Body of pancreas (tissue), 4 donors: ENCODE data around the gene SH2D7. TPM values are rescaled to one million over a fixed set of nuclear protein-coding genes. Genes with fewer than 3 reads are reported as not detected.
"Not testable (repeated sequence)": the region's sequence is repeated elsewhere in the genome, so short reads cannot be mapped to it uniquely, and the experiment has no call there.

Experiments used
- ATAC-seq: fragments of 150-250 bp; one replicate; pipeline ENCODE4 v1.9.1; 2016
- DNase-seq, 4 donors: peaks; one replicate each; pipeline ENCODE4 v3.0.0-alpha.2; 2019
- H3K27ac ChIP-seq, 4 donors: fragments of 200-600 bp; sonication (generic); 1 replicate in 3 of 4; 2 replicates in 1 of 4; pipeline versions ENCODE4 v1.5.1 to v1.6.1; 2016 to 2019; ENCODE audit warnings: mild to moderate bottlenecking in 1 of 4, mixed read lengths in 1 of 4, moderate library complexity in 1 of 4
- H3K27me3 ChIP-seq, 2 donors: fragments of 200-600 bp; sonication (generic); one replicate each; pipeline ENCODE4 v1.6.0; 2016; ENCODE audit warnings: mild to moderate bottlenecking in 1 of 2
- H3K36me3 ChIP-seq, 2 donors: fragments of 200-600 bp; sonication (generic); replicated peaks in 1 of 2; 2 replicates each; pipeline ENCODE4 v1.5.1; 2016; ENCODE audit warnings: low read depth in 2 of 2; ENCODE audit not compliant: insufficient read depth in 1 of 2
- H3K4me1 ChIP-seq: fragments of 200-600 bp; sonication (generic); one replicate; pipeline ENCODE4 v1.6.0; 2016
- H3K4me3 ChIP-seq, 2 donors: fragments of 200-600 bp; sonication (generic); 1 replicate in 1 of 2; 2 replicates in 1 of 2; pipeline ENCODE4 v1.5.1; 2016 to 2019
- H3K9me3 ChIP-seq, 3 donors: fragments of 200-600 bp; sonication (generic); 1 replicate in 2 of 3; 2 replicates in 1 of 3; pipeline ENCODE4 v1.5.1; 2016
- CTCF ChIP-seq, 7 experiments: fragments of 450-650 bp in 4 of 7; fragments of 200-600 bp in 3 of 7; sonication (generic) in 3 of 7; IDR thresholded peaks; one replicate each; pipeline ENCODE4 v1.5.1; 2016 to 2019; ENCODE audit warnings: antibody characterized with exemption in 7 of 7
- POLR2A ChIP-seq, 3 donors: fragments of 450-650 bp; IDR thresholded peaks; one replicate each; pipeline ENCODE4 v1.6.1; 2016; ENCODE audit warnings: antibody characterized with exemption in 3 of 3, mild to moderate bottlenecking in 2 of 3
- WGBS, 2 donors: methylation state at CpG; one replicate each; pipeline ENCODE4 v1.1.5; 2017; 5-methylcytosine and 5-hydroxymethylcytosine counted together
- intact Hi-C: fragments of 100-400 bp; cut with DNase I; formaldehyde crosslinking; loops from one replicate; pipeline ENCODE4 v1.15.1; 2023
- small RNA-seq: library from RNA; depleted of rRNA; stranded (forward); fragments of <200 nt; gene quantifications from one replicate; pipeline ENCODE3, GENCODE V24; 2016
- total RNA-seq, 2 donors: library from RNA; depleted of rRNA; stranded (reverse); fragments of >200 nt; gene quantifications; one replicate each; pipeline ENCODE4 v1.1.0, GENCODE V29; 2016

SH2D7 gene
- total RNA-seq, 2 donors from 2014 or later: not detected

- ATAC-seq (peak; percentile 2), DNase-seq (peak in 1 of 4 donors; percentile 45)
- Histone ChIP-seq H3K27ac (peak overlapping the region; percentile 55 to 89 (median 78)), H3K4me3 (peak overlapping the region; percentile 64 to 81), H3K9me3 (no peaks in the 10 kb centered on the region), H3K4me1 (peaks cover 25% of the 10 kb centered on the region), H3K36me3 (no peaks in the 10 kb centered on the region), H3K27me3 (no peaks in the 10 kb centered on the region)
- intact Hi-C loops: no loop called here
- no peak for TF ChIP-seq POLR2A (IDR thresholded peaks at IDR 0.05)
- no peak for TF ChIP-seq CTCF (IDR thresholded peaks at IDR 0.05)
- WGBS, 2 donors: 7 to 9% methylated on average over 10 to 20 of the region's 20 CpGs
Observed at GRCh38 chr15:78149805-78150751, 57.7 kb downstream of the SH2D7 start.

- DNase-seq, ATAC-seq, H3K36me3 ChIP-seq, H3K27ac ChIP-seq, intact Hi-C loops, H3K9me3 ChIP-seq, H3K4me3 ChIP-seq, H3K27me3 ChIP-seq: not testable (repeated sequence)
- WGBS, 2 donors: 96 to 99% methylated on average over 7 to 8 of the region's 8 CpGs
- H3K4me1 ChIP-seq: peaks cover 23% of the 10 kb centered on the region
Observed at GRCh38 chr15:78151075-78151474, 58.7 kb downstream of the SH2D7 start.

Small RNAs within 50 kb of the gene (small RNA-seq; reads per million reads assigned to genes)
- not detected for gene RF00092

Other genes with a start within 250 kb of the SH2D7 start
- gene TBC1D2B, start 14.8 kb upstream of the SH2D7 start, total RNA-seq: 10 to 100 TPM; 35.6 to 42.3 TPM
- gene CIB2, start 38.9 kb downstream of the SH2D7 start, total RNA-seq: 1 to 10 TPM; 3.4 to 6.9 TPM
- 10 to 100 TPM; 17.8 to 39.7 TPM for gene IDH3A, start 56.8 kb downstream of the SH2D7 start, total RNA-seq
- not detected for gene ACSBG1, start 142.0 kb downstream of the SH2D7 start, total RNA-seq
- 1 to 10 TPM; 5.9 to 8.0 TPM for gene DNAJA4, start 172.0 kb downstream of the SH2D7 start, total RNA-seq
- 10 to 100 TPM; 30.3 to 31.4 TPM for gene SKIC8, start 207.0 kb downstream of the SH2D7 start, total RNA-seq
- 1 to 10 TPM in 1 of 2 donors, not detected in 1; 1.6 TPM for gene CRABP1, start 247.8 kb downstream of the SH2D7 start, total RNA-seq